ENCODE results near the gene ATXN1.

DNA sequence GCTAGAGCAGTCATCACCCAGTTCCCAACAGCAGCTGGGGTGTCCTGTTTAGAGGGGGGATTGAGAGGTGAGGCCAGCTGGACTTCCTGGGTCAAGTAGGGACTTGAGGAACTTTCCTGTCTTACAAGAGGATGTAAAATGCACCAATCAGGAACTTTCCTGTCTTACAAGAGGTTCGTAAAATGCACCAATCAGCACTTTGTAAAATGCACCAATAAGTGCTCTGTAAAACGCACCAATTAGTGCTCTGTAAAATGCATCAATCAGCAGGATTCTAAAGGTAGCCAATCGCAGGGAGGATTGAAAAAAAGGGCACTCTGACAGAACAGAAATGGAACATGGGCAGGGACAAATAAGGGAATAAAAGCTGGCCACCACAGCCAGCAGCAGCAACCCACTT, 297.2 kb downstream of the ATXN1 start:
- TF ChIP-seq, protein P1, sequence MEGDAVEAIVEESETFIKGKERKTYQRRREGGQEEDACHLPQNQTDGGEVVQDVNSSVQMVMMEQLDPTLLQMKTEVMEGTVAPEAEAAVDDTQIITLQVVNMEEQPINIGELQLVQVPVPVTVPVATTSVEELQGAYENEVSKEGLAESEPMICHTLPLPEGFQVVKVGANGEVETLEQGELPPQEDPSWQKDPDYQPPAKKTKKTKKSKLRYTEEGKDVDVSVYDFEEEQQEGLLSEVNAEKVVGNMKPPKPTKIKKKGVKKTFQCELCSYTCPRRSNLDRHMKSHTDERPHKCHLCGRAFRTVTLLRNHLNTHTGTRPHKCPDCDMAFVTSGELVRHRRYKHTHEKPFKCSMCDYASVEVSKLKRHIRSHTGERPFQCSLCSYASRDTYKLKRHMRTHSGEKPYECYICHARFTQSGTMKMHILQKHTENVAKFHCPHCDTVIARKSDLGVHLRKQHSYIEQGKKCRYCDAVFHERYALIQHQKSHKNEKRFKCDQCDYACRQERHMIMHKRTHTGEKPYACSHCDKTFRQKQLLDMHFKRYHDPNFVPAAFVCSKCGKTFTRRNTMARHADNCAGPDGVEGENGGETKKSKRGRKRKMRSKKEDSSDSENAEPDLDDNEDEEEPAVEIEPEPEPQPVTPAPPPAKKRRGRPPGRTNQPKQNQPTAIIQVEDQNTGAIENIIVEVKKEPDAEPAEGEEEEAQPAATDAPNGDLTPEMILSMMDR (IDR thresholded peaks at IDR 0.05) = no peak
- no peak for TF ChIP-seq EP300 (IDR thresholded peaks at IDR 0.05)
- no peak for TF ChIP-seq POLR2A (IDR thresholded peaks at IDR 0.05)

All from gastroesophageal sphincter (tissue), 3 donors.